Measurements from ENCODE around the gene TBL1XR1. TPM values are rescaled to one million over a fixed set of nuclear protein-coding genes. Genes with fewer than 3 reads are reported as not detected.

Gene TBL1XR1
- total and polyA plus RNA-seq, 2 of the 13 experiments (the other 11 are each of a cell fraction or from before 2014, with no cell fraction given): 57.7 to 62.5 TPM

DNA sequence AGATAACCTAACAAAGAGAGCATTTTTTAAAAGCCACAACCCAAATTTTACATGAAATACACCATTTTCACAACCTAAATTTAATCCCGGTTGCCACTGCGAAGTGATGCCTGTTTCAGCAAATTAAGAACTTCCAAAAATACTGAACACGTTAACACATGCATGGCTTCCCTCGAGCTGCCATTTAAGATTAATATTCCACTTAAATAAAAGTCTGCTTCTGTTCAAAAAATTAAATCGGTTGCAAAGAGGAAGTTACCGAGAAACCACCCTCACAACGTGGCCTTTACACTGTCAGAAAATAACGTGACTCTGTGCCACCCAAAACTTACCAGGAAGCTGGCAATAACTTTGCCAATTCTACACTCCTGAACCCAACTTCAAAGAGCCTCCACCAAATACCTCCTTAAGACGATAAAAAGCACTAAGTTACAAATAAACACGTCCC lies 1.2 kb downstream of the TBL1XR1 start:
- no peaks in the 10 kb centered on the region for H3K36me3 ChIP-seq (replicated peaks in 1 of 2; ENCODE audit: control insufficient read depth in 1 of 2, insufficient read depth in 2 of 2, low read length in 2 of 2)
- intact Hi-C loops (cut with micrococcal nuclease; ENCODE audit: unreplicated experiment): loop anchor here (5.0 to 10.0 kb wide), 4 partner anchors 44 to 299 kb away; no protein-coding TSS in a partner anchor
- 0 out of 2 replicates have a peak, but pooled peaks have one; percentile 12 for TF ChIP-seq DMAP1 (CRISPR knock-in tag; IDR thresholded peaks at IDR 0.05)
- peak; percentile 4 for TF ChIP-seq PRPF4 (IDR thresholded peaks at IDR 0.05; ENCODE audit: low read depth, low read length, poor library complexity, severe bottlenecking)
- peak; percentile 45 for TF ChIP-seq ZFY (CRISPR knock-in tag; IDR thresholded peaks at IDR 0.05)
- TF ChIP-seq SAP130 (CRISPR knock-in tag; IDR thresholded peaks at IDR 0.05; ENCODE audit: low read depth): peak; percentile 21; the same call in 1 of the 2 replicates
- TF ChIP-seq SALL1 (CRISPR knock-in tag; IDR thresholded peaks at IDR 0.05): no peak
- no peak for TF ChIP-seq ZNF570 (CRISPR knock-in tag; IDR thresholded peaks at IDR 0.05; ENCODE audit: borderline replicate concordance)
- no peak for TF ChIP-seq MATR3 (CRISPR knock-in tag; IDR thresholded peaks at IDR 0.05)
- ChIA-PET POLR2A (interaction anchor here (1.0 to 6.1 kb wide), 2 partner anchors 164 to 279 kb away, joined by 3 to 125 read pairs; no protein-coding TSS in a partner anchor), CTCF (ENCODE audit: low intra/inter-chr PET ratio, low total read pairs) (no interaction called here)
- peak overlapping the region; percentile 82 to 98 (median 93) for H3K4me3 ChIP-seq (replicated peaks in 1 of 3; ENCODE audit: insufficient read depth in 1 of 3, low read depth in 2 of 3, low read length in 3 of 3)
- in situ Hi-C loops (cut with HindIII; ENCODE audit: extremely low pct_ligation_motif_present, low pct_unique_long_range_greater_than_20kb): loop anchor here (5.0 to 10.0 kb wide), 2 partner anchors 141 to 161 kb away; no protein-coding TSS in a partner anchor
- under 1% methylated on average over 10 of the region's 10 CpGs for WGBS (ENCODE audit: low lambda C conversion rate)
- H2AFZ ChIP-seq (ENCODE audit: low read length): no peak overlapping the region
- H3K4me1 ChIP-seq (ENCODE audit: insufficient read depth, low read length): peaks cover 44% of the 10 kb centered on the region
- H3K9ac ChIP-seq (ENCODE audit: insufficient read depth, low read depth, low read length): peak overlapping the region; percentile 96
- no peak for ATAC-seq
- no TSS peak for BruUV-seq (replicated peaks)
- H3K79me2 ChIP-seq (ENCODE audit: insufficient read depth, low read length): peaks cover 55% of the 10 kb centered on the region
- H3K9me3 ChIP-seq (ENCODE audit: low read length): no peaks in the 10 kb centered on the region
- peak overlapping the region; percentile 98 for H3K27ac ChIP-seq (ENCODE audit: extremely low read length, insufficient read depth, low read length)
- no peak for DNase-seq (ENCODE audit: low spot score)
- peak; percentile 4 for FAIRE-seq
- H3K4me2 ChIP-seq (ENCODE audit: low read depth, low read length): peak overlapping the region; percentile 64
- H4K20me1 ChIP-seq (ENCODE audit: insufficient read depth, low read length): peaks cover 36% of the 10 kb centered on the region
- H3K27me3 ChIP-seq (ENCODE audit: control insufficient read depth in 1 of 2, insufficient read depth in 2 of 2, low read length in 2 of 2): no peaks in the 10 kb centered on the region; a peak in 1 of 5 replicates

DNA sequence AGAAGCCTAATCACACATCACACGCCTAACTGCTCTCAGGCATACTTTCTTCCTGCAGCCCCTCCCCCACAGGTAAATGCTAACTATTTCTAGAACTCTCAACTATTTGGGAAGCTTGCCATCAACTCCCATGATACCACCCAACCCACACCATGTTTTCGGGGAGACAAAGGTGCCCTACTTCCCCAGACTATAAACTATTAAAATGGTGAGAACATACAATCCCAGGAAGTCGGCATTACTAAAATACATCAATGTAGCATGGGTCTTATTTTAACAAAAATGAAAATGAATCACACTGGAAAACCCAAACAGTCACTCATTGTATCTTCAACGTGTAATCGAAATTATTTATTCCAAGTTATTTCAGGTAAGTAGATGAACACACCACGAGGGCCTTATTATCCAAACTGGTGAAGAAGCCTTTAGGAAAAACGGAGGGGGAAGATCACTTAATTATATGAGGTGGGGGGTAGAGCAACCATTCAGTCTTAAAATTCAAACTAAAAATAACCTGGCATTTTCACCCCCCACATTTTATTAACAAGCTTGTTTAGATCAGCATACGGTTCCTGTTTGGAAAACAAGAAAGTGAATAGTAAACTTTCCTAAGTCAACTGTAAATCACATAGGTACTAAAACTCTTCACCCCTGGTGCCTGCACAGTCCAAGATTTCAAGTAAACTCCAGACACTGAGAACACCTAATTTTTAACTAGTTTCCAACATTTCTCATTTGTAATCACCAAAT lies 1.9 kb downstream of the TBL1XR1 start:
- no peak overlapping the region for H2AFZ ChIP-seq (ENCODE audit: low read length)
- WGBS (ENCODE audit: low lambda C conversion rate): 13% methylated on average over 8 of the region's 8 CpGs
- H3K27me3 ChIP-seq (ENCODE audit: control insufficient read depth in 1 of 2, insufficient read depth in 2 of 2, low read length in 2 of 2): no peaks in the 10 kb centered on the region; a peak in 1 of 5 replicates
- H3K4me3 ChIP-seq (replicated peaks in 1 of 3; ENCODE audit: insufficient read depth in 1 of 3, low read depth in 2 of 3, low read length in 3 of 3): peak overlapping the region; percentile 82 to 98 (median 93)
- CTCF ChIA-PET (ENCODE audit: low intra/inter-chr PET ratio, low total read pairs): no interaction called here
- H3K9ac ChIP-seq (ENCODE audit: insufficient read depth, low read depth, low read length): peak overlapping the region; percentile 96
- intact Hi-C loops (cut with micrococcal nuclease; ENCODE audit: unreplicated experiment): loop anchor here (5.0 to 10.0 kb wide), 4 partner anchors 43 to 299 kb away; no protein-coding TSS in a partner anchor
- peaks cover 62% of the 10 kb centered on the region for H3K79me2 ChIP-seq (ENCODE audit: insufficient read depth, low read length)
- TSS peak; percentile 64 for BruUV-seq (replicated peaks)
- POLR2A ChIA-PET: interaction anchor here (1.0 to 6.1 kb wide), 2 partner anchors 165 to 280 kb away, joined by 3 to 125 read pairs; no protein-coding TSS in a partner anchor
- in situ Hi-C loops (cut with HindIII; ENCODE audit: extremely low pct_ligation_motif_present, low pct_unique_long_range_greater_than_20kb): loop anchor here (5.0 to 10.0 kb wide), 2 partner anchors 141 to 162 kb away; no protein-coding TSS in a partner anchor
- DNase-seq (ENCODE audit: low spot score) (no peak), ATAC-seq (no peak), FAIRE-seq (peak; percentile 28)
- no peaks in the 10 kb centered on the region for H3K36me3 ChIP-seq (replicated peaks in 1 of 2; ENCODE audit: control insufficient read depth in 1 of 2, insufficient read depth in 2 of 2, low read length in 2 of 2)
- peaks cover 50% of the 10 kb centered on the region for H3K4me1 ChIP-seq (ENCODE audit: insufficient read depth, low read length)
- peak overlapping the region; percentile 98 for H3K27ac ChIP-seq (ENCODE audit: extremely low read length, insufficient read depth, low read length)
- H3K4me2 ChIP-seq (ENCODE audit: low read depth, low read length): peak overlapping the region; percentile 64
- H4K20me1 ChIP-seq (ENCODE audit: insufficient read depth, low read length): peaks cover 42% of the 10 kb centered on the region
- no peaks in the 10 kb centered on the region for H3K9me3 ChIP-seq (ENCODE audit: low read length)
- TF ChIP-seq CENPT (CRISPR knock-in tag; IDR thresholded peaks at IDR 0.05; ENCODE audit: low read depth): no peak
- no peak for TF ChIP-seq NCOA1 (CRISPR knock-in tag; IDR thresholded peaks at IDR 0.05)
- TF ChIP-seq NFKB2 (CRISPR knock-in tag; IDR thresholded peaks at IDR 0.05; ENCODE audit: borderline replicate concordance): no peak
- TF ChIP-seq, protein P1, sequence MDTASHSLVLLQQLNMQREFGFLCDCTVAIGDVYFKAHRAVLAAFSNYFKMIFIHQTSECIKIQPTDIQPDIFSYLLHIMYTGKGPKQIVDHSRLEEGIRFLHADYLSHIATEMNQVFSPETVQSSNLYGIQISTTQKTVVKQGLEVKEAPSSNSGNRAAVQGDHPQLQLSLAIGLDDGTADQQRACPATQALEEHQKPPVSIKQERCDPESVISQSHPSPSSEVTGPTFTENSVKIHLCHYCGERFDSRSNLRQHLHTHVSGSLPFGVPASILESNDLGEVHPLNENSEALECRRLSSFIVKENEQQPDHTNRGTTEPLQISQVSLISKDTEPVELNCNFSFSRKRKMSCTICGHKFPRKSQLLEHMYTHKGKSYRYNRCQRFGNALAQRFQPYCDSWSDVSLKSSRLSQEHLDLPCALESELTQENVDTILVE (CRISPR knock-in tag; IDR thresholded peaks at IDR 0.05): no peak
